ENCODE data around the gene DIAPH3. TPM values are rescaled to one million over a fixed set of nuclear protein-coding genes. Genes with fewer than 3 reads are reported as not detected.

The DIAPH3 gene
- total and polyA plus RNA-seq, 2 of the 8 experiments (the other 6 are each of a cell fraction or from before 2014, with no cell fraction given) = 8.0 to 30.8 TPM

- TF ChIP-seq CHD7 (IDR thresholded peaks at IDR 0.05; ENCODE audit: insufficient replicate concordance, low read length) (peak; percentile 51), CBX8 (IDR thresholded peaks at IDR 0.05; ENCODE audit: borderline replicate concordance, low read depth, low read length) (no peak), GABPA (IDR thresholded peaks at IDR 0.05; ENCODE audit: borderline replicate concordance, insufficient read depth, low read length) (no peak), TCF12 (IDR thresholded peaks at IDR 0.05; ENCODE audit: low read depth, low read length) (no peak), YY1 (IDR thresholded peaks at IDR 0.05; ENCODE audit: low read depth, low read length) (peak; percentile 46; the same call in 1 of the 2 replicates), BRCA1 (IDR thresholded peaks at IDR 0.05; ENCODE audit: low read depth, low read length) (no peak), SP1 (IDR thresholded peaks at IDR 0.05; ENCODE audit: low read depth, low read length) (peak; percentile 20), USF2 (IDR thresholded peaks at IDR 0.05; ENCODE audit: low read length) (no peak), EZH2 (IDR thresholded peaks at IDR 0.05; ENCODE audit: low read depth, low read length, severe bottlenecking) (no peak), BCL11A (IDR thresholded peaks at IDR 0.05; ENCODE audit: low read depth in 2 of 2, low read length in 2 of 2) (no peak), ASH2L (IDR thresholded peaks at IDR 0.05; ENCODE audit: low read length) (peak; percentile 79)
Measured at GRCh38 chr13:59750860-59751259, 412.9 kb downstream of the DIAPH3 start (continued).

All from H1 (cell line).